MM.1S (cell line): ENCODE data around the gene ATG14.

ENCODE experiments used
- DNase-seq: peaks from one replicate; pipeline ENCODE4 v3.0.0-alpha.2; 2015
- H2AFZ ChIP-seq: fragments of 300-600 bp; sonication (generic); 2 replicates; pipeline ENCODE4 v1.6.0; 2016; ENCODE audit warnings: antibody characterized with exemption, low read length
- H3F3A ChIP-seq: fragments of 300-600 bp; sonication (generic); 2 replicates; pipeline ENCODE4 v1.6.1; 2016; ENCODE audit warnings: mild to moderate bottlenecking, antibody characterized with exemption, low read length, moderate library complexity, mixed read lengths; ENCODE audit not compliant: insufficient read depth
- H3K27ac ChIP-seq: fragments of 300-600 bp; sonication (generic); 2 replicates; pipeline ENCODE4 v1.5.1; 2016; ENCODE audit warnings: mild to moderate bottlenecking, low read length
- H3K27me3 ChIP-seq: fragments of 300-600 bp; sonication (generic); replicated peaks from 2 replicates; pipeline ENCODE4 v1.6.0; 2016; ENCODE audit warnings: low read length; ENCODE audit not compliant: insufficient read depth
- H3K36me3 ChIP-seq: fragments of 300-600 bp; sonication (generic); replicated peaks from 2 replicates; pipeline ENCODE4 v1.6.1; 2016; ENCODE audit warnings: mild to moderate bottlenecking, low read length, mixed read lengths; ENCODE audit not compliant: insufficient read depth
- H3K4me1 ChIP-seq: fragments of 300-600 bp; sonication (generic); 2 replicates; pipeline ENCODE4 v1.6.1; 2016; ENCODE audit warnings: low read length, mixed read lengths
- H3K4me2 ChIP-seq: fragments of 300-600 bp; sonication (generic); 2 replicates; pipeline ENCODE4 v1.6.0; 2016; ENCODE audit warnings: low read depth, low read length
- H3K4me3 ChIP-seq: fragments of 300-600 bp; sonication (generic); 2 replicates; pipeline ENCODE4 v1.5.1; 2016; ENCODE audit warnings: low read length, mixed read lengths
- H3K79me2 ChIP-seq: fragments of 300-600 bp; sonication (generic); 2 replicates; pipeline ENCODE4 v1.6.1; 2016; ENCODE audit warnings: mixed run types, low read length, mixed read lengths
- H3K9ac ChIP-seq: fragments of 300-600 bp; sonication (generic); 2 replicates; pipeline ENCODE4 v1.6.1; 2016; ENCODE audit warnings: low read length, mixed read lengths
- H3K9me2 ChIP-seq: fragments of 300-600 bp; sonication (generic); replicated peaks from 2 replicates; pipeline ENCODE4 v1.6.1; 2016; ENCODE audit warnings: mild to moderate bottlenecking, low read length, mixed read lengths; ENCODE audit not compliant: insufficient read depth
- H3K9me3 ChIP-seq: fragments of 300-600 bp; sonication (generic); replicated peaks from 2 replicates; pipeline ENCODE4 v1.6.1; 2016; ENCODE audit warnings: mild to moderate bottlenecking, low read length, mixed read lengths; ENCODE audit not compliant: insufficient read depth
- H4K20me1 ChIP-seq: fragments of 300-600 bp; sonication (generic); 2 replicates; pipeline ENCODE4 v1.6.1; 2016; ENCODE audit warnings: mild to moderate bottlenecking, low read length, moderate library complexity, mixed read lengths; ENCODE audit not compliant: insufficient read depth
- EZH2 ChIP-seq: fragments of 300-600 bp; sonication (generic); optimal IDR thresholded peaks from 2 replicates; pipeline ENCODE3; 2017; ENCODE audit warnings: low read depth, mild to moderate bottlenecking, antibody characterized with exemption, low read length, mixed read lengths
- EZH2phosphoT487 ChIP-seq: fragments of 300-600 bp; sonication (generic); IDR thresholded peaks from 2 replicates; pipeline ENCODE4 v1.6.1; 2018; ENCODE audit warnings: antibody characterized with exemption, low read length
- TF ChIP-seq, protein P1 (sequence below): fragments of 300-600 bp; sonication (generic); IDR thresholded peaks from 2 replicates; pipeline ENCODE4 v1.5.1; 2016; ENCODE audit warnings: antibody characterized with exemption, low read length, mixed read lengths

The ATG14 gene

DNA sequence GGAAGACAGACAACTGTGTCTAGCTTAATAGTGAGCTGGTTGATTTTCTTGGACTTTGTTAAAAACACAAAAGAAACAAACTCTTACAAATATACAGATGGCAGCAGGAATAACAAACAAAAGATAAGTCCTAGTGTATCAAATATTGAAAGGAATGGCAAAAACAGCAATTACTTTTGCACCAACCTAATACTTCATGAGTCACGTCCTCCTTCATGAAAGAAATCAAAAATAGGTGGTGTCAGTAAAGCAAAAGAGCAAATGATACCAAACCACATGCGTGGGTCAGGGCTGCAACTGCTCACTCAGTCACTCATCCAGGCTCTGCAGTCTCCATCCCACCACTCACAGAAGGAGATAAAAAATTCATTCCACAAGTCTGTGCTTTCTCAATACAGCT, 11.8 kb downstream of the ATG14 start:
- Histone ChIP-seq H3K9me3 (no peaks in the 10 kb centered on the region), H3K9me2 (no peaks in the 10 kb centered on the region), H3K27ac (no peak overlapping the region), H3K36me3 (no peaks in the 10 kb centered on the region), H3K4me2 (no peak overlapping the region), H3F3A (no peaks in the 10 kb centered on the region), H3K4me3 (no peak overlapping the region), H3K79me2 (peaks cover 22% of the 10 kb centered on the region), H3K4me1 (no peaks in the 10 kb centered on the region), H3K27me3 (no peaks in the 10 kb centered on the region), H3K9ac (no peak overlapping the region), H4K20me1 (no peaks in the 10 kb centered on the region), H2AFZ (no peak overlapping the region)
- DNase-seq = no peak
- TF ChIP-seq EZH2phosphoT487 (no peak), EZH2 (no peak)
- TF ChIP-seq, protein P1, sequence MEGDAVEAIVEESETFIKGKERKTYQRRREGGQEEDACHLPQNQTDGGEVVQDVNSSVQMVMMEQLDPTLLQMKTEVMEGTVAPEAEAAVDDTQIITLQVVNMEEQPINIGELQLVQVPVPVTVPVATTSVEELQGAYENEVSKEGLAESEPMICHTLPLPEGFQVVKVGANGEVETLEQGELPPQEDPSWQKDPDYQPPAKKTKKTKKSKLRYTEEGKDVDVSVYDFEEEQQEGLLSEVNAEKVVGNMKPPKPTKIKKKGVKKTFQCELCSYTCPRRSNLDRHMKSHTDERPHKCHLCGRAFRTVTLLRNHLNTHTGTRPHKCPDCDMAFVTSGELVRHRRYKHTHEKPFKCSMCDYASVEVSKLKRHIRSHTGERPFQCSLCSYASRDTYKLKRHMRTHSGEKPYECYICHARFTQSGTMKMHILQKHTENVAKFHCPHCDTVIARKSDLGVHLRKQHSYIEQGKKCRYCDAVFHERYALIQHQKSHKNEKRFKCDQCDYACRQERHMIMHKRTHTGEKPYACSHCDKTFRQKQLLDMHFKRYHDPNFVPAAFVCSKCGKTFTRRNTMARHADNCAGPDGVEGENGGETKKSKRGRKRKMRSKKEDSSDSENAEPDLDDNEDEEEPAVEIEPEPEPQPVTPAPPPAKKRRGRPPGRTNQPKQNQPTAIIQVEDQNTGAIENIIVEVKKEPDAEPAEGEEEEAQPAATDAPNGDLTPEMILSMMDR = no peak

- TF ChIP-seq EZH2 (no peak), EZH2phosphoT487 (no peak)
- TF ChIP-seq, protein P1 = no peak
- peaks cover 19% of the 10 kb centered on the region for H3K79me2 ChIP-seq
- no peaks in the 10 kb centered on the region for H3K9me2 ChIP-seq
- no peak overlapping the region for H3K4me2 ChIP-seq
- no peak overlapping the region for H2AFZ ChIP-seq
- no peak for DNase-seq
- no peak overlapping the region for H3K27ac ChIP-seq
- no peaks in the 10 kb centered on the region for H3F3A ChIP-seq
- H4K20me1 ChIP-seq = no peaks in the 10 kb centered on the region
- no peaks in the 10 kb centered on the region for H3K9me3 ChIP-seq
- no peaks in the 10 kb centered on the region for H3K36me3 ChIP-seq
- H3K4me3 ChIP-seq = no peak overlapping the region
- no peak overlapping the region for H3K9ac ChIP-seq
- no peaks in the 10 kb centered on the region for H3K4me1 ChIP-seq
- H3K27me3 ChIP-seq = no peaks in the 10 kb centered on the region
Measured at GRCh38 chr14:55399183-55399582, 12.4 kb downstream of the ATG14 start.

DNA sequence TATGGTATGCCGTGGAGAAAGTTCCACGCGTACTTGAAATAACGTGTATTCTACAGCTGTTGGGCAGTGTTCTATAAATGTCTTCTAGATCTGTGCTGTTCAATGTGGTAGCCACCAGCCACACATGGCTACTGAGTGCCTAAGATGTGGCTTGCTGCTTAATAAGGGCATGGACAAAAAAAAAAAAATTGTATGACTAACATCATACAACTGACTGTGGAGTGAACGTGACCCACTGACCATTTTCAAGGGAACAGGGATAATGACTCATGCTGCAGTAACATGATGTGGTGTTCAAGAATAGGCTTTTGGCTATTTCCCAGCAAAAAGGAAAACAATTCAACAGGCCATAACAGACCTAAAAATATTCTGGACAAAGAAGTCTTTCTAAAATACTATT, 13.0 kb downstream of the ATG14 start:
- H3K79me2 ChIP-seq = peaks cover 18% of the 10 kb centered on the region
- TF ChIP-seq EZH2phosphoT487 (no peak), EZH2 (no peak)
- TF ChIP-seq, protein P1 = no peak
- H3F3A ChIP-seq = no peaks in the 10 kb centered on the region
- no peaks in the 10 kb centered on the region for H3K36me3 ChIP-seq
- H4K20me1 ChIP-seq = no peaks in the 10 kb centered on the region
- DNase-seq = no peak
- H3K4me3 ChIP-seq = no peak overlapping the region
- no peak overlapping the region for H2AFZ ChIP-seq
- no peak overlapping the region for H3K4me2 ChIP-seq
- no peaks in the 10 kb centered on the region for H3K27me3 ChIP-seq
- no peaks in the 10 kb centered on the region for H3K9me3 ChIP-seq
- no peak overlapping the region for H3K27ac ChIP-seq
- H3K9me2 ChIP-seq = no peaks in the 10 kb centered on the region
- no peaks in the 10 kb centered on the region for H3K4me1 ChIP-seq
- no peak overlapping the region for H3K9ac ChIP-seq

GRCh38 chr14:55389330-55389729, 22.3 kb downstream of the ATG14 start:
- H3K4me3 ChIP-seq = no peak overlapping the region
- TF ChIP-seq, protein P1 = no peak
- H4K20me1 ChIP-seq = no peaks in the 10 kb centered on the region
- H3K9ac ChIP-seq = no peak overlapping the region
- H3K27ac ChIP-seq = no peak overlapping the region
- no peaks in the 10 kb centered on the region for H3F3A ChIP-seq
- no peak for DNase-seq
- no peak overlapping the region for H3K4me2 ChIP-seq
- H3K9me3 ChIP-seq = no peaks in the 10 kb centered on the region
- H3K27me3 ChIP-seq = no peaks in the 10 kb centered on the region
- no peaks in the 10 kb centered on the region for H3K9me2 ChIP-seq
- no peaks in the 10 kb centered on the region for H3K79me2 ChIP-seq
- no peaks in the 10 kb centered on the region for H3K36me3 ChIP-seq
- H2AFZ ChIP-seq = no peak overlapping the region
- no peaks in the 10 kb centered on the region for H3K4me1 ChIP-seq
